ENCODE measurements around the gene SMAP2. TPM values are rescaled to one million over a fixed set of nuclear protein-coding genes. Genes with fewer than 3 reads are reported as not detected.

The SMAP2 gene
- total and polyA plus RNA-seq, 10 of the 15 experiments (the other 5 are each of a cell fraction or from before 2014, with no cell fraction given): 33.4 to 177 (median 105) TPM

GRCh38 chr1:40361637-40362036 is 11.9 kb upstream of the SMAP2 start (continued):
- TF ChIP-seq HSF1 (IDR thresholded peaks at IDR 0.05; ENCODE audit: low read depth, low read length): no peak

DNA sequence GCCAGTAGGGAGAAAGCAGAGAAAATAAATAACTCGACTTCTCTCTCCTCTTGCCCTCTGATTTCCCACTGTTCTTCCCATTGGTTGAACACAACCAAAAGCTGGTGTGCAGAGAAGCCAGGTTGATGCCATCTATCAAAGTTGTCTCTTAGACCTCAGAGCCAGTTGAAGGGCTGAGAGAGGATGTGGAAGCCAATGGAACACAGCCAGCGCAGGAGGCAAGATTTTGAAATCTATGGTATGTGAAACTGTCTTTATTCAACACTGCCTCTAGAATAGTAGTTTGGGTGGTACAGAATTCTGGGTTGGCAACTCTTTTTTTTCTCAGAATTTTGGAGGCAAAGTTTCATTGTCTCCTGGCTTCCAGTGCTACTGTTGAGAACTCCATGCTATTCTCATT is 11.3 kb upstream of the SMAP2 start:
- no peaks in the 10 kb centered on the region for H3K27me3 ChIP-seq (replicated peaks in 1 of 2; ENCODE audit: control insufficient read depth in 2 of 2, insufficient read depth in 2 of 2, low read length in 1 of 2)
- H3K36me3 ChIP-seq (ENCODE audit: control insufficient read depth in 2 of 2, insufficient read depth in 2 of 2, low read length in 1 of 2): no peaks in the 10 kb centered on the region
- peaks cover 5% of the 10 kb centered on the region; the same call in 2 of the 3 replicates for H3K9me3 ChIP-seq (replicated peaks; ENCODE audit: control insufficient read depth, insufficient read depth, low read length)
- no peak for ATAC-seq
- H2AFZ ChIP-seq (ENCODE audit: control insufficient read depth, low read depth, low read length): no peak overlapping the region
- no peak overlapping the region for H3K27ac ChIP-seq (ENCODE audit: control insufficient read depth, insufficient read depth)
- H3K9ac ChIP-seq (ENCODE audit: control insufficient read depth, insufficient read depth, low read length): no peak overlapping the region
- in situ Hi-C loops (cut with MboI) (no loop called here), intact Hi-C loops (cut with micrococcal nuclease; ENCODE audit: unreplicated experiment) (no loop called here)
- no peaks in the 10 kb centered on the region; the same call in 1 of the 2 replicates for H3K4me1 ChIP-seq (ENCODE audit: control insufficient read depth, insufficient read depth, low read length)
- no TSS peak for BruUV-seq (replicated peaks)
- CTCF ChIA-PET: interaction anchor here (3.9 kb wide), 1 partner anchor 24 kb away, joined by 30 read pairs; no protein-coding TSS in a partner anchor
- no peak for FAIRE-seq
- no peak overlapping the region for H3K4me2 ChIP-seq (ENCODE audit: control insufficient read depth, insufficient read depth)
- no peak overlapping the region for H3K4me3 ChIP-seq
- TF ChIP-seq ZNF384 (IDR thresholded peaks at IDR 0.05; ENCODE audit: borderline replicate concordance, low read depth, low read length) (no peak), NFYA (IDR thresholded peaks at IDR 0.05; ENCODE audit: borderline replicate concordance, low read depth, low read length) (no peak), POLR2A (IDR thresholded peaks at IDR 0.05; ENCODE audit: low read depth, low read length) (no peak), RAD21 (IDR thresholded peaks at IDR 0.05; ENCODE audit: insufficient read depth, low read depth, low read length) (no peak), RELA (IDR thresholded peaks at IDR 0.05; ENCODE audit: borderline replicate concordance, partially characterized antibody) (no peak), CREB1 (IDR thresholded peaks at IDR 0.05; ENCODE audit: low read depth) (no peak), MXI1 (IDR thresholded peaks at IDR 0.05; ENCODE audit: low read depth, low read length) (no peak), HCFC1 (IDR thresholded peaks at IDR 0.05; ENCODE audit: low read length) (no peak)
- RAD21 ChIA-PET (ENCODE audit: unreplicated experiment): interaction anchor here (3.1 kb wide), 1 partner anchor 42 kb away, joined by 18 read pairs; no protein-coding TSS in a partner anchor
- DNase-seq (ENCODE audit: low read depth, low spot score): no peak
- SMC1A ChIA-PET (ENCODE audit: uncharacterized antibody, unreplicated experiment): interaction anchor here (3.1 to 3.4 kb wide), 2 partner anchors 10 to 24 kb away, joined by 17 to 27 read pairs; no protein-coding TSS in a partner anchor
- POLR2A ChIA-PET: no interaction called here
- WGBS (ENCODE audit: insufficient coverage, insufficient replicate concordance, low lambda C conversion rate, missing lambda C conversion rate): 85% methylated on average over 2 of the region's 2 CpGs
- H4K20me1 ChIP-seq (ENCODE audit: control insufficient read depth, insufficient read depth): no peaks in the 10 kb centered on the region
- no peaks in the 10 kb centered on the region for H3K79me2 ChIP-seq (ENCODE audit: control insufficient read depth, insufficient read depth, low read length)

Data from GM12878 (cell line).